Activated CD8-positive, alpha-beta memory T cell treated with anti-CD3 and anti-CD28 coated beads, Interleukin-2, amount 10 ng/mL, durations not matched to agents 7 days and 5 days (primary cell): ENCODE measurements around the gene PC. TPM values are rescaled to one million over a fixed set of nuclear protein-coding genes. Genes with fewer than 3 reads are reported as not detected.
"Not testable (repeated sequence)": the region's sequence is repeated elsewhere in the genome, so short reads cannot be mapped to it uniquely, and the experiment has no call there.

Source experiments
- ATAC-seq: fragments of 150-1000 bp; cut with Tn5 transposase; one replicate; pipeline ENCODE4 v1.10.0; 2021; ENCODE audit warnings: moderate library complexity
- CTCF ChIA-PET: fragments of 350-600 bp; sonication (Branson Sonifier 250); formaldehyde crosslinking; loops from one replicate; lab custom pipeline; 2021; ENCODE audit warnings: antibody characterized with exemption; lab: Charles Lee
- DNase-seq: peaks from one replicate; pipeline ENCODE4 v3.0.0-alpha.2; 2020
- H3K27ac Mint-ChIP-seq: one replicate; pipeline ENCODE4 v1.8.0; 2021; ENCODE audit warnings: mild to moderate bottlenecking, mixed read lengths
- H3K27me3 Mint-ChIP-seq: one replicate; pipeline ENCODE4 v1.8.0; 2021; ENCODE audit warnings: mixed read lengths
- H3K36me3 Mint-ChIP-seq: one replicate; pipeline ENCODE4 v1.8.0; 2021; ENCODE audit warnings: mild to moderate bottlenecking, mixed read lengths
- H3K4me1 Mint-ChIP-seq: one replicate; pipeline ENCODE4 v1.8.0; 2021; ENCODE audit warnings: mixed read lengths
- H3K4me3 Mint-ChIP-seq: one replicate; pipeline ENCODE4 v1.8.0; 2021; ENCODE audit warnings: mild to moderate bottlenecking, moderate library complexity, mixed read lengths
- H3K9me3 Mint-ChIP-seq: one replicate; pipeline ENCODE4 v1.8.0; 2022; ENCODE audit warnings: low read depth, mixed read lengths
- total RNA-seq, 2 experiments: library from RNA; stranded (reverse); gene quantifications; one replicate each; pipeline ENCODE4 v1.2.3, GENCODE V29; 2021

PC gene
- total RNA-seq, 2 experiments from 2014 or later, result 10.1 to 11.3 TPM

DNA sequence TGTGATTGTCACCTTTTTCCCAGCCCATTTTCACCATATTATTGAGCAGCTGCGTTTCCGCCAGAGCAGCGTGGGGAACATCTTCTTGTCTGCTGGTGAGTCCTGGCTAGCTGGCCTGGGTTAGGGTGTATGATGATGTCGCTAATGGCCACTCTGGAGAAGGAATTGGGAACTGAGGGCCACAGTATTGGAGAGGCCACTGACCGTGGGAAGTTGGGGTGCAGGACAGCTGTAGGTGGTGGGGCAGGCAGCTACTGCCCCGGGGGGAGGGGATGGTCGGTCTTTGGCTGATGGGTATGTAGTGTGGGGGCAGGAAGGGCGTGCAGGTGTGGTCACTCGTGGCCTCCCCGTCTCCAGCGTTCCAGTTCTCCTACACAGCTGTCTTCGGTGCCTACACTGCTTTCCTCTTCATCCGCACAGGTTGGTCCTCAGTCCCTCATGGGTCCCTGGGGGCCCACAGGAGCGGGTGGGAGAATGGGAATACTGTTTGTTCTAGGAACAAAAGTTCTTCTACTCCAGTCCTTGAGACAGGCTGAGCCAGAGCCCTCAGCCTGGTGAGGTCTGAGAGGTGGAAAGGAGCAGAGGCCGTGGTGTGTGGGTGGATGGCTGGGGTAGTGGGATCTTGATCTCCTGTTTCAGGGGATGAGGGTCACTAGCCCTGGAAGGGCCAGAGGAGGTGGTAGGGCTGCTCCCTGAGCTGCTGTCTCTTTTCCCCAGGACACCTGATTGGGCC lies 112.9 kb downstream of the PC start:
- Mint-ChIP-seq H3K27me3 (no peaks in the 10 kb centered on the region), H3K9me3 (no peaks in the 10 kb centered on the region), H3K4me1 (peaks cover 35% of the 10 kb centered on the region), H3K27ac (no peak overlapping the region), H3K36me3 (peaks cover 13% of the 10 kb centered on the region), H3K4me3 (no peak overlapping the region)
- ATAC-seq, result no peak
- CTCF ChIA-PET, result interaction anchor here (0.6 to 4.2 kb wide), 3 partner anchors 10 to 93 kb away, joined by 4 to 19 read pairs (median 9); no protein-coding TSS in a partner anchor
- peak; percentile 39 for DNase-seq

GRCh38 chr11:66844496-66845142 lies 113.6 kb downstream of the PC start:
- ATAC-seq (no peak), DNase-seq (no peak)
- H3K27ac Mint-ChIP-seq, result peak overlapping the region; percentile 95
- CTCF ChIA-PET, result interaction anchor here (0.6 to 4.2 kb wide), 5 partner anchors 7 to 150 kb away, joined by 4 to 19 read pairs (median 9); no protein-coding TSS in a partner anchor
- H3K4me1 Mint-ChIP-seq, result peaks cover 42% of the 10 kb centered on the region
- no peaks in the 10 kb centered on the region for H3K27me3 Mint-ChIP-seq
- no peaks in the 10 kb centered on the region for H3K9me3 Mint-ChIP-seq
- H3K36me3 Mint-ChIP-seq, result peaks cover 15% of the 10 kb centered on the region
- peak overlapping the region; percentile 92 for H3K4me3 Mint-ChIP-seq

DNA sequence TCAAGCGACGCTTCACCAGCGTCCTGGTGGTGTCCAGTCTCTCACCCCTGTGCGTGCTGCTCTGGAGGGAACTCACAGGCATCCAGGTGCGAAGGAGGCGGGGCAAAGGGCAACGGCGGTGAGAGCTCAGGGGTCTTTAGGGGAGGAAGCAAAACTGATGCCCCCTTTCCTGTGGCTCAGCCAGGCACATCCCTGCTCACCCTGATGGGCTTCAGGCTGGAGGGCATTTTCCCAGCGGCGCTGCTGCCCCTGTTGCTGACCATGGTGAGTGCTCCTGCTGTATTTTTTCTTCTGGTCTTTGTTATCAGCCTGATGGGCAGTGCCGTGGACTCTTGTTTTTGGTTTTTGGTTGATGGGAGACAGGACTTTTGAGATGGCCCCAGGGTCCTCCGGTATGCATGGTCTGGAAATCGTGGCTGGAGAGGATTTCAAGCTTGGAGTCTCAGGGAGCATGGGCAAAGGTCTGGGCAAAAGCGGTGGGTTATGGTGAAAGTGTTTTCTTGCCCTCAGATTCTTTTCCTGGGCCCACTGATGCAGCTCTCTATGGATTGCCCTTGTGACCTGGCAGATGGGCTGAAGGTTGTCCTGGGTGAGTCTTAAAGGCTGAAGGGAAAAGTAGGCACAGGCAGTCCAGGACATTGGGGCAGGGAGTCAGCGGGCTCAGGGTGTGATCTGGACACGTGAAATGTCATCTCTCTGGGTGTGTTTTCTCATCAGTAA lies 114.2 kb downstream of the PC start:
- Mint-ChIP-seq H3K9me3 (no peaks in the 10 kb centered on the region), H3K36me3 (peaks cover 17% of the 10 kb centered on the region), H3K27ac (peak overlapping the region; percentile 95), H3K27me3 (no peaks in the 10 kb centered on the region), H3K4me3 (peak overlapping the region; percentile 92), H3K4me1 (peaks cover 45% of the 10 kb centered on the region)
- CTCF ChIA-PET, result interaction anchor here (1.9 to 4.2 kb wide), 6 partner anchors 8 to 150 kb away, joined by 5 to 19 read pairs (median 10); no protein-coding TSS in a partner anchor
- DNase-seq (peak; percentile 39), ATAC-seq (no peak)

DNA sequence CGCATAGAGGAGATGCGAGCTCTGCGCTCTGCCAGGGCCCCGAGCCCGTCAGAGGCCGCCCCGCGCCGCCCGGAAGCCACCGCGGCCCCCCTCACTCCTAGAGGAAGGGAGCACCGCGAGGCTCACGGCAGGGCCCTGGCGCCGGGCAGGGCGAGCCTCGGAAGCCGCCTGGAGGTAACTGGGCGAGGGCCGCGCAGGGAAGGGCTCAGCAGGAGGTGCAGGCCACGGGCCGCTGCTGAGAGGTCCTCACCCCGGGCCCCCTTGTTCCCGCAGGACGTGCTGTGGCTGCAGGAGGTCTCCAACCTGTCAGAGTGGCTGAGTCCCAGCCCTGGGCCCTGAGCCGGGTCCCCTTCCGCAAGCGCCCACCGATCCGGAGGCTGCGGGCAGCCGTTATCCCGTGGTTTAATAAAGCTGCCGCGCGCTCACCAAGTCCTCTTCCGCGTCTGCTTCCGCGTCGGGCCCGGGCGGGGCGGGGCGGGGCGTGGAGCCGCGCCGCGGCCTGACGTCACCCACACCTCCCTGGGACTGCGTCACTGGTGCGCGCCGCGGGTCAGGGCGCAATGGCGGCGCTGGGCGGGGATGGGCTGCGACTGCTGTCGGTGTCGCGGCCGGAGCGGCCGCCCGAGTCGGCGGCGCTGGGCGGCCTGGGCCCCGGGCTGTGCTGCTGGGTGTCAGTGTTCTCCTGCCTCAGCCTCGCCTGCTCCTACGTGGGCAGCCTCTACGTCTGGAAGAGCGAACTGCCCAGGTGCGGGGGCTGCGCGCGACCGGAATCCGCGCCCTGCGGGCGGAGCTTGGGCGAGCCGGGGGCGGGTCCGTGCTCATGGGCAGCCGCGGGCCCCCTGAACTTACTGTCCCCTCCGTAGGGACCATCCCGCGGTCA lies 115.0 kb downstream of the PC start, which contains the start of gene RCE1:
Gene RCE1 (plus strand): TSS at position 546 of the 880 bp plus-strand sequence. CDS start 15 bp downstream, at position 561.
- peak; percentile 92 for DNase-seq
- H3K4me3 Mint-ChIP-seq, result peak within 1 kb of the TSS; percentile 92
- peak within 1 kb of the TSS; percentile 95 for H3K27ac Mint-ChIP-seq
- H3K4me1 Mint-ChIP-seq, result peaks cover 45% of the 10 kb centered on the region
- H3K27me3 Mint-ChIP-seq, result no peaks in the 10 kb centered on the region
- CTCF ChIA-PET, result interaction anchor here (1.0 to 4.2 kb wide), 10 partner anchors 9 to 165 kb away, joined by 3 to 19 read pairs (median 4); no protein-coding TSS in a partner anchor
- peaks cover 18% of the 10 kb centered on the region for H3K36me3 Mint-ChIP-seq
- ATAC-seq, result peak; percentile 91
- no peaks in the 10 kb centered on the region for H3K9me3 Mint-ChIP-seq

GRCh38 chr11:66842501-66842895 lies 115.7 kb downstream of the PC start:
- peak overlapping the region; percentile 91 for H3K27ac Mint-ChIP-seq
- H3K4me3 Mint-ChIP-seq, result peak overlapping the region; percentile 92
- H3K4me1 Mint-ChIP-seq, result peaks cover 45% of the 10 kb centered on the region
- peaks cover 22% of the 10 kb centered on the region for H3K36me3 Mint-ChIP-seq
- CTCF ChIA-PET, result interaction anchor here (0.7 to 4.2 kb wide), 12 partner anchors 9 to 204 kb away, joined by 3 to 19 read pairs (median 4); partner anchors contain the start of gene RBM4
- DNase-seq (no peak), ATAC-seq (peak; percentile 1)
- H3K27me3 Mint-ChIP-seq, result no peaks in the 10 kb centered on the region
- no peaks in the 10 kb centered on the region for H3K9me3 Mint-ChIP-seq

GRCh38 chr11:66841861-66842260 lies 116.3 kb downstream of the PC start:
- Mint-ChIP-seq H3K4me3 (peak overlapping the region; percentile 92), H3K27ac (peak overlapping the region; percentile 91), H3K4me1 (peaks cover 45% of the 10 kb centered on the region), H3K9me3 (no peaks in the 10 kb centered on the region), H3K36me3 (peaks cover 22% of the 10 kb centered on the region), H3K27me3 (no peaks in the 10 kb centered on the region)
- no peak for ATAC-seq
- DNase-seq, result no peak
- CTCF ChIA-PET, result interaction anchor here (0.7 to 4.2 kb wide), 13 partner anchors 8 to 230 kb away, joined by 3 to 19 read pairs (median 3); partner anchors contain the start of gene RBM4

- DNase-seq (no peak), ATAC-seq (no peak)
- Mint-ChIP-seq H3K27me3 (no peaks in the 10 kb centered on the region), H3K4me1 (peaks cover 45% of the 10 kb centered on the region), H3K4me3 (no peak overlapping the region), H3K27ac (peak overlapping the region; percentile 66), H3K36me3 (peaks cover 22% of the 10 kb centered on the region), H3K9me3 (no peaks in the 10 kb centered on the region)
- CTCF ChIA-PET, result interaction anchor here (0.7 to 3.8 kb wide), 2 partner anchors 41 to 42 kb away, joined by 3 to 14 read pairs; no protein-coding TSS in a partner anchor
These were observed 117.7 kb downstream of the PC start for GRCh38 chr11:66840317-66841091.

GRCh38 chr11:66835768-66836405 lies 122.3 kb downstream of the PC start:
- Mint-ChIP-seq H3K27ac (no peak overlapping the region), H3K9me3 (no peaks in the 10 kb centered on the region), H3K27me3 (no peaks in the 10 kb centered on the region), H3K4me1 (peaks cover 18% of the 10 kb centered on the region), H3K4me3 (no peak overlapping the region), H3K36me3 (peaks cover 14% of the 10 kb centered on the region)
- CTCF ChIA-PET, result interaction anchor here (1.3 kb wide), 1 partner anchor 158 kb away, joined by 4 read pairs; the partner anchor contains the start of gene RBM4B
- no peak for DNase-seq
- ATAC-seq, result no peak

DNA sequence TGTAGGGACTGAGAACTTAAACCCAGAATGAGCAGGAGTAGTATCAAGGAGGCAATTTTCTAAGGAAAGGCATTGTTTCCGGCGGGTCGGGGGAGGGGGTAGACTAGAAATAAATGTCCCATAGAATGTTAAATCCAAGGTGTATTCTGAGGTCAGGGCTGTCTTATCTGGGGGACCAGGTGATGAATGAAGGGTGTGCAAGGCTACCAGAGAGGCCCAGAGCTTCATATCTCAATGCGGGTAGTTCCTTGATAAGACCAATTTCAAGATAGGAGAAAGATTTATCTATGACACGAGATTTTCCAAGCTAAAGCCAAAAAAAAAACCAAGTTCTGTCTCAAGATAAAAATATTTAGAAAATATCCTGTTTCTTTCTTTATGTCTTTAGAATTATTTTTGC lies 123.2 kb downstream of the PC start:
- H3K4me3 Mint-ChIP-seq, result no peak overlapping the region
- H3K27me3 Mint-ChIP-seq, result no peaks in the 10 kb centered on the region
- H3K9me3 Mint-ChIP-seq, result no peaks in the 10 kb centered on the region
- DNase-seq, result no peak
- peaks cover 9% of the 10 kb centered on the region for H3K4me1 Mint-ChIP-seq
- no peak overlapping the region for H3K27ac Mint-ChIP-seq
- ATAC-seq, result no peak
- H3K36me3 Mint-ChIP-seq, result peaks cover 7% of the 10 kb centered on the region
- CTCF ChIA-PET, result interaction anchor here (0.9 to 4.2 kb wide), 11 partner anchors 9 to 396 kb away, joined by 3 to 27 read pairs (median 5); partner anchors contain the start of genes MRPL11, RBM4B and RCE1

- DNase-seq (no peak), ATAC-seq (no peak)
- no peak overlapping the region for H3K4me3 Mint-ChIP-seq
- peaks cover 5% of the 10 kb centered on the region for H3K4me1 Mint-ChIP-seq
- H3K27ac Mint-ChIP-seq, result no peak overlapping the region
- CTCF ChIA-PET, result interaction anchor here (0.7 to 4.2 kb wide), 13 partner anchors 9 to 396 kb away, joined by 3 to 27 read pairs (median 5); partner anchors contain the start of genes MRPL11, RBM4B and RCE1
- H3K27me3 Mint-ChIP-seq, result no peaks in the 10 kb centered on the region
- H3K36me3 Mint-ChIP-seq, result peaks cover 7% of the 10 kb centered on the region
- H3K9me3 Mint-ChIP-seq, result no peaks in the 10 kb centered on the region
These were observed 123.7 kb downstream of the PC start for GRCh38 chr11:66834539-66834845.

DNA sequence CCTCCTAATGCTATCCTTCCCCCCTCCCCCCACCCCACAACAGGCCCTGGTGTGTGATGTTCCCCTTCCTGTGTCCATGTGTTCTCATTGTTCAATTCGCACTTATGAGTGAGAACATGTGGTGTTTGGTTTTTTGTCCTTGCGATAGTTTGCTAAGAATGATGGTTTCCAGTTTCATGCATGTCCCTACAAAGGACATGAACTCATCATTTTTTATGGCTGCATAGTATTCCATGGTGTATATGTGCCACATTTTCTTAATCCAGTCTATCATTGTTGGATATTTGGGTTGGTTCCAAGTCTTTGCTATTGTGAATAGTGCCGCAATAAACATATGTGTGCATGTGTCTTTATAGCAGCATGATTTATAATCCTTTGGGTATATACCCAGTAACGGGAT lies 133.6 kb downstream of the PC start:
- ATAC-seq, DNase-seq, H3K9me3 Mint-ChIP-seq, H3K36me3 Mint-ChIP-seq, H3K27ac Mint-ChIP-seq, H3K4me1 Mint-ChIP-seq, H3K27me3 Mint-ChIP-seq, H3K4me3 Mint-ChIP-seq, CTCF ChIA-PET: not testable (repeated sequence)
